Measurements from ENCODE around the gene ALG12. TPM values are rescaled to one million over a fixed set of nuclear protein-coding genes. Genes with fewer than 3 reads are reported as not detected.

The ALG12 gene
- total and polyA plus RNA-seq, 2 of the 13 experiments (the other 11 are each of a cell fraction or from before 2014, with no cell fraction given), result 7.8 to 15.8 TPM

DNA sequence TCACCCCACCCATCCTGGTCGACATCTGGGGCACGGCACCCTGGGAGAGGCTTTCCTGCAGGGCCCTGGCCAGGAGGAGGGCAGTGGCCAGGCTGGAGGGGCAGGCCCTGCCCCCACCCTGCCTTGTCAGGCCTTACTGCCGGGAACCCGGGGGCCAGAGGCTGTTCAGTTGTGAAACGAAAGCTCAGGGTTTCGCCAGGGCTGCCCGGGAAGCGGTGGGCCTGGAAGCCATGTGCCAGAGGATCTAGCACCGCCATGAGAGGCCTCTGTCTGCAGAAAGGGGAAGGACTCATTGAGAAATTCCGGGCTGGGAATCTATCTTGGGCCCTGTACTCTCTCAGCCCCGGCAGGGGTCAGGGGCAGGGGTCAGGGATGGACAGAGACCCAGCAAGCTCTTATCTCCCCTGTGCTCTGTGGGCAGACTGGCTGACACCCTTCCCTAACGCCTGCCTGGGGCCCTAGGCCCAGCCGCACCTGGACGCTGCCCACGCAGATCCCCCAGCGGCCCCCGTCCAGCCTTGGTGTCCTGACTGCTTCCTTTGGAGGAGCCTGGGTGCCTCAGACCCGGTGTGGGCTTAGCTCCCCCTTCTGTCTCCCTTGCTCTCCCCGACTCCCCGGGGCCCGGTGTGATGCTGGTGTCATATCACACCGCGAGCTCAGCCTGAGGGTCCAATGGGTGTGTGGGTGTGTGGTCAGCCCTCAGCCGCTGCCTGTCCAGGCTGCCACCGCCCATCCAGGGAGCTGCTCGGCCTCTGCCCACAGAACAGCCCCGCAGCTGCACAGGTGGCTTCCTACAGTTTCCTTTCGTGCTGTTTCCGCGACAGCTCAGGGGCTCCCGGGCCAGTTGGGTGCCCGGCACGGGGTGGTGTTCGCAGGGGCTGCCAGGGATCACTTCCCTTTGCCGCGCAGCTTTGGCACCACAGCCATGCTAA, 48.8 kb upstream of the ALG12 start (continued):
- no peak for TF ChIP-seq ZNF274 (CRISPR knock-in tag; IDR thresholded peaks at IDR 0.05)
- TF ChIP-seq ZNF678 (CRISPR knock-in tag; IDR thresholded peaks at IDR 0.05), result peak; percentile 44; the same call in 1 of the 2 replicates
- no peak for TF ChIP-seq SIX1 (CRISPR knock-in tag; IDR thresholded peaks at IDR 0.05; ENCODE audit: borderline replicate concordance)
- no peak for TF ChIP-seq ATM (IDR thresholded peaks at IDR 0.05; ENCODE audit: borderline replicate concordance)
- no peak; the same call in 1 of the 2 replicates for TF ChIP-seq SP4 (CRISPR knock-in tag; IDR thresholded peaks at IDR 0.05)
- no peak for TF ChIP-seq ZNF660 (CRISPR knock-in tag; IDR thresholded peaks at IDR 0.05; ENCODE audit: borderline replicate concordance, low read depth)
- no peak; the same call in 1 of the 2 replicates for TF ChIP-seq ZNF232 (CRISPR knock-in tag; IDR thresholded peaks at IDR 0.05; ENCODE audit: borderline replicate concordance)
- TF ChIP-seq, protein P1, sequence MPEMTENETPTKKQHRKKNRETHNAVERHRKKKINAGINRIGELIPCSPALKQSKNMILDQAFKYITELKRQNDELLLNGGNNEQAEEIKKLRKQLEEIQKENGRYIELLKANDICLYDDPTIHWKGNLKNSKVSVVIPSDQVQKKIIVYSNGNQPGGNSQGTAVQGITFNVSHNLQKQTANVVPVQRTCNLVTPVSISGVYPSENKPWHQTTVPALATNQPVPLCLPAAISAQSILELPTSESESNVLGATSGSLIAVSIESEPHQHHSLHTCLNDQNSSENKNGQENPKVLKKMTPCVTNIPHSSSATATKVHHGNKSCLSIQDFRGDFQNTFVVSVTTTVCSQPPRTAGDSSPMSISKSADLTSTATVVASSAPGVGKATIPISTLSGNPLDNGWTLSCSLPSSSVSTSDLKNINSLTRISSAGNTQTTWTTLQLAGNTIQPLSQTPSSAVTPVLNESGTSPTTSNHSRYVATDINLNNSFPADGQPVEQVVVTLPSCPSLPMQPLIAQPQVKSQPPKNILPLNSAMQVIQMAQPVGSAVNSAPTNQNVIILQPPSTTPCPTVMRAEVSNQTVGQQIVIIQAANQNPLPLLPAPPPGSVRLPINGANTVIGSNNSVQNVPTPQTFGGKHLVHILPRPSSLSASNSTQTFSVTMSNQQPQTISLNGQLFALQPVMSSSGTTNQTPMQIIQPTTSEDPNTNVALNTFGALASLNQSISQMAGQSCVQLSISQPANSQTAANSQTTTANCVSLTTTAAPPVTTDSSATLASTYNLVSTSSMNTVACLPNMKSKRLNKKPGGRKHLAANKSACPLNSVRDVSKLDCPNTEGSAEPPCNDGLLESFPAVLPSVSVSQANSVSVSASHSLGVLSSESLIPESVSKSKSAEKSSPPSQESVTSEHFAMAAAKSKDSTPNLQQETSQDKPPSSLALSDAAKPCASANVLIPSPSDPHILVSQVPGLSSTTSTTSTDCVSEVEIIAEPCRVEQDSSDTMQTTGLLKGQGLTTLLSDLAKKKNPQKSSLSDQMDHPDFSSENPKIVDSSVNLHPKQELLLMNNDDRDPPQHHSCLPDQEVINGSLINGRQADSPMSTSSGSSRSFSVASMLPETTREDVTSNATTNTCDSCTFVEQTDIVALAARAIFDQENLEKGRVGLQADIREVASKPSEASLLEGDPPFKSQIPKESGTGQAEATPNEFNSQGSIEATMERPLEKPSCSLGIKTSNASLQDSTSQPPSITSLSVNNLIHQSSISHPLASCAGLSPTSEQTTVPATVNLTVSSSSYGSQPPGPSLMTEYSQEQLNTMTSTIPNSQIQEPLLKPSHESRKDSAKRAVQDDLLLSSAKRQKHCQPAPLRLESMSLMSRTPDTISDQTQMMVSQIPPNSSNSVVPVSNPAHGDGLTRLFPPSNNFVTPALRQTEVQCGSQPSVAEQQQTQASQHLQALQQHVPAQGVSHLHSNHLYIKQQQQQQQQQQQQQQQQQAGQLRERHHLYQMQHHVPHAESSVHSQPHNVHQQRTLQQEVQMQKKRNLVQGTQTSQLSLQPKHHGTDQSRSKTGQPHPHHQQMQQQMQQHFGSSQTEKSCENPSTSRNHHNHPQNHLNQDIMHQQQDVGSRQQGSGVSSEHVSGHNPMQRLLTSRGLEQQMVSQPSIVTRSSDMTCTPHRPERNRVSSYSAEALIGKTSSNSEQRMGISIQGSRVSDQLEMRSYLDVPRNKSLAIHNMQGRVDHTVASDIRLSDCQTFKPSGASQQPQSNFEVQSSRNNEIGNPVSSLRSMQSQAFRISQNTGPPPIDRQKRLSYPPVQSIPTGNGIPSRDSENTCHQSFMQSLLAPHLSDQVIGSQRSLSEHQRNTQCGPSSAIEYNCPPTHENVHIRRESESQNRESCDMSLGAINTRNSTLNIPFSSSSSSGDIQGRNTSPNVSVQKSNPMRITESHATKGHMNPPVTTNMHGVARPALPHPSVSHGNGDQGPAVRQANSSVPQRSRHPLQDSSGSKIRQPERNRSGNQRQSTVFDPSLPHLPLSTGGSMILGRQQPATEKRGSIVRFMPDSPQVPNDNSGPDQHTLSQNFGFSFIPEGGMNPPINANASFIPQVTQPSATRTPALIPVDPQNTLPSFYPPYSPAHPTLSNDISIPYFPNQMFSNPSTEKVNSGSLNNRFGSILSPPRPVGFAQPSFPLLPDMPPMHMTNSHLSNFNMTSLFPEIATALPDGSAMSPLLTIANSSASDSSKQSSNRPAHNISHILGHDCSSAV (CRISPR knock-in tag; IDR thresholded peaks at IDR 0.05; ENCODE audit: borderline replicate concordance), result no peak; the same call in 1 of the 2 replicates
- TF ChIP-seq PLRG1 (conservative IDR thresholded peaks at IDR 0.05), result no peak
- TF ChIP-seq ZNF292 (CRISPR knock-in tag; IDR thresholded peaks at IDR 0.05; ENCODE audit: borderline replicate concordance, low read depth), result peak; percentile 38; the same call in 1 of the 2 replicates
- no peak for TF ChIP-seq KLF15 (CRISPR knock-in tag; IDR thresholded peaks at IDR 0.05; ENCODE audit: borderline replicate concordance)
- TF ChIP-seq, protein P2, sequence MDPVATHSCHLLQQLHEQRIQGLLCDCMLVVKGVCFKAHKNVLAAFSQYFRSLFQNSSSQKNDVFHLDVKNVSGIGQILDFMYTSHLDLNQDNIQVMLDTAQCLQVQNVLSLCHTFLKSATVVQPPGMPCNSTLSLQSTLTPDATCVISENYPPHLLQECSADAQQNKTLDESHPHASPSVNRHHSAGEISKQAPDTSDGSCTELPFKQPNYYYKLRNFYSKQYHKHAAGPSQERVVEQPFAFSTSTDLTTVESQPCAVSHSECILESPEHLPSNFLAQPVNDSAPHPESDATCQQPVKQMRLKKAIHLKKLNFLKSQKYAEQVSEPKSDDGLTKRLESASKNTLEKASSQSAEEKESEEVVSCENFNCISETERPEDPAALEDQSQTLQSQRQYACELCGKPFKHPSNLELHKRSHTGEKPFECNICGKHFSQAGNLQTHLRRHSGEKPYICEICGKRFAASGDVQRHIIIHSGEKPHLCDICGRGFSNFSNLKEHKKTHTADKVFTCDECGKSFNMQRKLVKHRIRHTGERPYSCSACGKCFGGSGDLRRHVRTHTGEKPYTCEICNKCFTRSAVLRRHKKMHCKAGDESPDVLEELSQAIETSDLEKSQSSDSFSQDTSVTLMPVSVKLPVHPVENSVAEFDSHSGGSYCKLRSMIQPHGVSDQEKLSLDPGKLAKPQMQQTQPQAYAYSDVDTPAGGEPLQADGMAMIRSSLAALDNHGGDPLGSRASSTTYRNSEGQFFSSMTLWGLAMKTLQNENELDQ (CRISPR knock-in tag; IDR thresholded peaks at IDR 0.05; ENCODE audit: borderline replicate concordance), result no peak
- TF ChIP-seq, protein P3, sequence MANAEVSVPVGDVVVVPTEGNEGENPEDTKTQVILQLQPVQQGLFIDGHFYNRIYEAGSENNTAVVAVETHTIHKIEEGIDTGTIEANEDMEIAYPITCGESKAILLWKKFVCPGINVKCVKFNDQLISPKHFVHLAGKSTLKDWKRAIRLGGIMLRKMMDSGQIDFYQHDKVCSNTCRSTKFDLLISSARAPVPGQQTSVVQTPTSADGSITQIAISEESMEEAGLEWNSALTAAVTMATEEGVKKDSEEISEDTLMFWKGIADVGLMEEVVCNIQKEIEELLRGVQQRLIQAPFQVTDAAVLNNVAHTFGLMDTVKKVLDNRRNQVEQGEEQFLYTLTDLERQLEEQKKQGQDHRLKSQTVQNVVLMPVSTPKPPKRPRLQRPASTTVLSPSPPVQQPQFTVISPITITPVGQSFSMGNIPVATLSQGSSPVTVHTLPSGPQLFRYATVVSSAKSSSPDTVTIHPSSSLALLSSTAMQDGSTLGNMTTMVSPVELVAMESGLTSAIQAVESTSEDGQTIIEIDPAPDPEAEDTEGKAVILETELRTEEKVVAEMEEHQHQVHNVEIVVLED (CRISPR knock-in tag; IDR thresholded peaks at IDR 0.05; ENCODE audit: borderline replicate concordance), result no peak; the same call in 1 of the 2 replicates
- no peak for TF ChIP-seq NFYB (CRISPR knock-in tag; IDR thresholded peaks at IDR 0.05)
- no peak for TF ChIP-seq CREM (IDR thresholded peaks at IDR 0.05)
- TF ChIP-seq CREM (CRISPR knock-in tag; IDR thresholded peaks at IDR 0.05), result no peak
- no peak for TF ChIP-seq ZNF619 (CRISPR knock-in tag; IDR thresholded peaks at IDR 0.05)
